Psoas muscle (tissue), 8 donors: ENCODE results near the gene GZMA. TPM values are rescaled to one million over a fixed set of nuclear protein-coding genes. Genes with fewer than 3 reads are reported as not detected.

Experiments
- ATAC-seq, 4 donors: fragments of 200-7000 bp; cut with Tn5 transposase; one replicate each; pipeline ENCODE4 v1.9.1; 2020; ENCODE audit warnings: moderate library complexity in 3 of 4, mild to moderate bottlenecking in 2 of 4
- DNase-seq, 2 donors: peaks; one replicate each; pipeline ENCODE4 v3.0.0-alpha.2; 2020
- H3K27ac ChIP-seq: fragments of 200-600 bp; one replicate; pipeline ENCODE4 v1.8.0; 2022
- H3K27me3 ChIP-seq, 3 donors: fragments of 200-600 bp in 1 of 3; one replicate each; pipeline versions ENCODE4 v1.6.1 to v1.8.0; 2013 to 2022; ENCODE audit warnings: low read length in 2 of 3, mild to moderate bottlenecking in 2 of 3, moderate library complexity in 1 of 3; ENCODE audit not compliant: insufficient read depth in 3 of 3
- H3K36me3 ChIP-seq, 2 donors: fragments of 200-600 bp in 1 of 2; one replicate each; pipeline versions ENCODE4 v1.6.1 to v1.8.0; 2013 to 2022; ENCODE audit warnings: low read depth in 1 of 2, mild to moderate bottlenecking in 1 of 2, moderate library complexity in 1 of 2; ENCODE audit not compliant: insufficient read depth in 1 of 2
- H3K4me1 ChIP-seq: fragments of 200-600 bp; one replicate; pipeline ENCODE4 v1.8.0; 2022
- H3K4me3 ChIP-seq: fragments of 200-600 bp; one replicate; pipeline ENCODE4 v1.8.0; 2022; ENCODE audit warnings: mild to moderate bottlenecking
- H3K9me3 ChIP-seq: fragments of 200-600 bp; one replicate; pipeline ENCODE4 v1.8.0; 2022
- WGBS, 3 donors: extraction: QIAGEN DNeasy Blood & Tissue Kit; methylation state at CpG; one replicate each; pipeline versions ENCODE4 v1.1.6 to v1.1.7; 2013; 5-methylcytosine and 5-hydroxymethylcytosine counted together
- intact Hi-C, 2 donors: fragments of 100-400 bp; cut with DNase I; formaldehyde crosslinking; loops; one replicate each; pipeline versions ENCODE4 v1.11.0 to v1.14.2; 2022
- polyA plus RNA-seq, 3 donors: library from polyadenylated mRNA; stranded (reverse); fragments of 200-250 nt; gene quantifications; one replicate each; pipeline ENCODE4 v1.2.3, GENCODE V29; 2013
- total RNA-seq, 4 donors: library from RNA; stranded (reverse); fragmentation: NEBNext Ultra II Directional in 2 of 4; extraction: Animal tissue kit (Norgen Biotek cat#: 25700) in 2 of 4; gene quantifications; one replicate each; pipeline versions ENCODE4 v1.2.1 to v1.2.4, GENCODE V29; 2021 to 2023
- TF ChIP-seq, protein P1 (sequence below): fragments of 200-600 bp; IDR thresholded peaks from one replicate; pipeline ENCODE4 v1.8.0; 2022; ENCODE audit warnings: antibody characterized with exemption
- donor health status: healthy with polysubstance abuse.
- donor health status: DM: no; HTN: no; CAD: no; lungs with moderate emphysema.
- donor health status: Bipolar disorder and iron deficiency.
- donor health status: healthy.
- donor health status: DM: yes; HTN: yes; CAD: no.
- donor health status: DM: no; HTN: no; CAD: no.
- donor health status: DM: no; HTN: no; CAD: no.
- donor health status: DM: yes; HTN: yes; CAD: no.

GZMA gene
- total and polyA plus RNA-seq, 7 donors: 0.08 to 1.4 (median 0.44) TPM

DNA sequence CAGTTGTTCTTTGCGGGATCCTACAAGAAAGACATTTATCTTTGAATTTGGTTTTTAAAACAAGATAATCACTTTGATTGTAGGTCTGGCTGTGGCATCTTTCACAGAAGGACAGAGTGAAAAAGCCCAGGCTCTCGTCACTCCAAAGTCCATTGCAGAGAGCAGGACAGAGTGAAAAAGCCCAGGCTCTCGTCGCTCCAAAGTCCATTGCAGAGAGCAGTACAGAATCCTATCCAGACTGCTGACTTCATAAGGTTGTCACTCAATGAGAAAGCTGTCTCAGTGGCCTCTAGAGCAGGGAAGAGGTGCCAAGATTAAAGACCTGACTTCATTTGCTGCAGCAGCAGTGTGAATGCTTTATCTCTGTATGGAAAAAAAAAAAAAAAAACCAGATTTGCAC lies 41.2 kb downstream of the GZMA start:
- TF ChIP-seq, protein P1, sequence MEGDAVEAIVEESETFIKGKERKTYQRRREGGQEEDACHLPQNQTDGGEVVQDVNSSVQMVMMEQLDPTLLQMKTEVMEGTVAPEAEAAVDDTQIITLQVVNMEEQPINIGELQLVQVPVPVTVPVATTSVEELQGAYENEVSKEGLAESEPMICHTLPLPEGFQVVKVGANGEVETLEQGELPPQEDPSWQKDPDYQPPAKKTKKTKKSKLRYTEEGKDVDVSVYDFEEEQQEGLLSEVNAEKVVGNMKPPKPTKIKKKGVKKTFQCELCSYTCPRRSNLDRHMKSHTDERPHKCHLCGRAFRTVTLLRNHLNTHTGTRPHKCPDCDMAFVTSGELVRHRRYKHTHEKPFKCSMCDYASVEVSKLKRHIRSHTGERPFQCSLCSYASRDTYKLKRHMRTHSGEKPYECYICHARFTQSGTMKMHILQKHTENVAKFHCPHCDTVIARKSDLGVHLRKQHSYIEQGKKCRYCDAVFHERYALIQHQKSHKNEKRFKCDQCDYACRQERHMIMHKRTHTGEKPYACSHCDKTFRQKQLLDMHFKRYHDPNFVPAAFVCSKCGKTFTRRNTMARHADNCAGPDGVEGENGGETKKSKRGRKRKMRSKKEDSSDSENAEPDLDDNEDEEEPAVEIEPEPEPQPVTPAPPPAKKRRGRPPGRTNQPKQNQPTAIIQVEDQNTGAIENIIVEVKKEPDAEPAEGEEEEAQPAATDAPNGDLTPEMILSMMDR: no peak
- Histone ChIP-seq H3K4me1 (no peaks in the 10 kb centered on the region), H3K27me3 (peaks cover 0 to 5% (median 4%) of the 10 kb centered on the region in 3 donors), H3K27ac (no peak overlapping the region), H3K36me3 (no peaks in the 10 kb centered on the region), H3K4me3 (no peak overlapping the region), H3K9me3 (no peaks in the 10 kb centered on the region)
- no peak for DNase-seq
- intact Hi-C loops: loop anchor here (5.0 to 10.0 kb wide), 3 partner anchors 189 to 629 kb away; partner anchors contain the start of gene SNX18 (in 1 of the 2)
- no peak for ATAC-seq
- 56 to 68% (median 57%) methylated on average over 4 of the region's 4 CpGs for WGBS, 3 donors

DNA sequence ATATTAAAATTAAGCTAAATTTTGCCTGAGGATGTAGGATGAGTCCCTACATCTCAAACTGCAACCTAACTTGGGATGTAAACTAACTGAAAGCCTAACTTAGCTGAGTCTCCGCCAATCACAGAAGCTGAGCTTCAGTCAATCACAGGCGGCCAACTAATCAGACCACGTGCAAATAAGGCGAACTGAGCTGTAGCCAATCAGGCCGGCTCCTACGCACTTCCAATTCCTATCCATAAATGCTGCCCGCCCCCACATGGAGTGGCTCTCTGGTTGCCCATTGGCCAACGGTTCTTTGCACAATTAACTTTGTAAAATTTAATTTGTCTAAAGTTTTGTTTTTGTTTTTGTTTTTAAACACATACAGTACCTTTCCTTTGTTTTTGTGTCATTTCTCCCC lies 43.6 kb downstream of the GZMA start:
- ATAC-seq (no peak), DNase-seq (no peak)
- Histone ChIP-seq H3K27me3 (peaks cover 0 to 5% (median 4%) of the 10 kb centered on the region in 3 donors), H3K36me3 (no peaks in the 10 kb centered on the region), H3K9me3 (no peaks in the 10 kb centered on the region), H3K4me1 (no peaks in the 10 kb centered on the region), H3K4me3 (no peak overlapping the region), H3K27ac (no peak overlapping the region)
- intact Hi-C loops: loop anchor here in 1 of 2 donors (2.0 to 10.0 kb wide), 3 partner anchors 191 to 631 kb away; partner anchors contain the start of gene SNX18
- TF ChIP-seq, protein P1: no peak
- 72 to 88% (median 79%) methylated on average over 8 of the region's 8 CpGs for WGBS, 3 donors

DNA sequence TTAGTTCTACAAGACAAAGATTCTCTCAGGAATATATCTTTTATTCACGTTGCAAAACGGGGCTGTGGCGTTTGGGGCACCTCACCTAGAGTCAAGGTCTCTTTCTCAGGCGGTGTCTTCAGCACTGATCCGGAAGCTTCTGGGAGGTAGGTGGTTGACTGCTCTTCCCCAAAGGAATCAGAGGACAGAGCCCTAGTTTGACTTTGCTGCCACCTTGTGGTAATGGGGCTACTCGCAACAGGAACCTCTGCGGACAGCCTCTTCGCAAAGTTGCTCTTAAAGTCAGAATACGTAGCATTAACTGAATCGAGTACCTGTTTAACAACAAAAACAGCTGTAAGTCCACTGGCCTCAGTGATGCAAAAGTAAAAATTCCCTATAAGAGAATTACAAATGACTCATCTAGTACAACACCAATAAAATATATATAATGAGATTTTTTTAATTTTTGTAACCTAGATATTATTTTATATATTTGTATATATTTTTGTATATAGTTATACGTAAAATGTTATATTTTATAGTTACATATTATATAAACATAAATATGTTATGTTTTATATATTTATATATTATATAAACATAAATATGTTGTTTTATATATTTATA lies 44.2 kb downstream of the GZMA start:
- no peak overlapping the region for H3K4me3 ChIP-seq
- H3K27ac ChIP-seq: no peak overlapping the region
- H3K36me3 ChIP-seq: no peaks in the 10 kb centered on the region
- DNase-seq (peak; percentile 64 to 74), ATAC-seq (peak; percentile 78 to 95 (median 84))
- TF ChIP-seq, protein P1: peak; percentile 89
- intact Hi-C loops: loop anchor here in 1 of 2 donors (2.0 to 10.0 kb wide), 3 partner anchors 192 to 632 kb away; partner anchors contain the start of gene SNX18
- H3K27me3 ChIP-seq: peaks cover 0 to 5% (median 4%) of the 10 kb centered on the region in 3 donors
- H3K9me3 ChIP-seq: no peaks in the 10 kb centered on the region
- no peaks in the 10 kb centered on the region for H3K4me1 ChIP-seq
- WGBS, 3 donors: 8% methylated on average over 11 of the region's 11 CpGs

DNA sequence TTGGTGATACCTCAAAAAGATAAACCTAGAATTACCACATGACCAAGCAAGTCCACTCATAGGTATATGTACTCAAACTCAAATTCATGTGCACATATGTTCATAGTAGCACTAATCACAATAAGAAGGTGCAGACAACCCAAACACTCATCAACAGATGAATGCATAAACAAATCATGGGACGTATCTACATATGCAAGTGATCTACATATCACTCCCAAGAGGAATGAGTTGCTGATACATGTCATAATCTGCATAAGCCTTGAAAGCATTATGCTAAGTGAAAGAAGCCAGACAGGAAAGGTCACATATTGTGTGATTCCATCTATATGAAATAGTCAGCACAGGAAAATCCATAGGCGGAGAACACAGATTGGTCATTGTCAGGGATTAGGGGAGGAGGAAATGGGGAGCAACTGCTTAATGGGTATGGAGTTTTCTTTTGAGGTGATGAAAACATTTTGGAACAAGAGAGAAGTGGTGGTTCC lies 46.9 kb downstream of the GZMA start:
- Histone ChIP-seq H3K36me3 (no peaks in the 10 kb centered on the region), H3K27me3 (peaks cover 0 to 5% (median 0%) of the 10 kb centered on the region in 3 donors), H3K27ac (no peak overlapping the region), H3K4me3 (no peak overlapping the region), H3K4me1 (no peaks in the 10 kb centered on the region), H3K9me3 (no peaks in the 10 kb centered on the region)
- WGBS, 3 donors: 52 to 84% (median 81%) methylated on average over 2 of the region's 2 CpGs
- ATAC-seq (no peak), DNase-seq (no peak)
- TF ChIP-seq, protein P1: no peak
- intact Hi-C loops: loop anchor here in 1 of 2 donors (10.0 kb wide), 2 partner anchors 195 to 635 kb away; partner anchors contain the start of gene SNX18
